C4-2B (cell line): ENCODE measurements around the gene PTCD3.

ENCODE experiments used
- ZFX ChIP-seq: fragments of 450-650 bp; IDR thresholded peaks from 2 replicates; pipeline ENCODE4 v1.6.1; 2017
- TF ChIP-seq, protein P1 (sequence below): fragments of 450-650 bp; conservative IDR thresholded peaks from 2 replicates; pipeline ENCODE4 v1.5.1; 2017; ENCODE audit warnings: mild to moderate bottlenecking

DNA sequence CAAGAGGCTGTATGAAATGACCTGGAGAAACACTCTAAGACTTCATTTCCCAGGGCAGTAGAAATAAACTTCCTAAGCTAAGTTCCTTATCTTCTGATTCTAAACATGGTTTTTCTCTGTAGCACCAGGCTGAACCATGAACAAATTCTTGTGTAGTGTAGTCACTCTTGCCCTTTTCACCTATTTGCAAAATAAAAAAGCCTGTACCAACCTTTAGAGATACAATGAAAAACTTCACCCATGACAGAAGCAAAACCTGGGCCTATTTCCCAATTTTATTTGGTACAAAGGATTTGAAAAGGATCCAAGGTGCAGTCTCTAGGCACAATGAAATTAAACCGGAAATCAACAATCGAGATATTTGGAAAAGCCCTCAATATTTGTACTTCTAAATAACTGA lies 44.0 kb upstream of the PTCD3 start:
- TF ChIP-seq ZFX, result no peak
- TF ChIP-seq, protein P1, sequence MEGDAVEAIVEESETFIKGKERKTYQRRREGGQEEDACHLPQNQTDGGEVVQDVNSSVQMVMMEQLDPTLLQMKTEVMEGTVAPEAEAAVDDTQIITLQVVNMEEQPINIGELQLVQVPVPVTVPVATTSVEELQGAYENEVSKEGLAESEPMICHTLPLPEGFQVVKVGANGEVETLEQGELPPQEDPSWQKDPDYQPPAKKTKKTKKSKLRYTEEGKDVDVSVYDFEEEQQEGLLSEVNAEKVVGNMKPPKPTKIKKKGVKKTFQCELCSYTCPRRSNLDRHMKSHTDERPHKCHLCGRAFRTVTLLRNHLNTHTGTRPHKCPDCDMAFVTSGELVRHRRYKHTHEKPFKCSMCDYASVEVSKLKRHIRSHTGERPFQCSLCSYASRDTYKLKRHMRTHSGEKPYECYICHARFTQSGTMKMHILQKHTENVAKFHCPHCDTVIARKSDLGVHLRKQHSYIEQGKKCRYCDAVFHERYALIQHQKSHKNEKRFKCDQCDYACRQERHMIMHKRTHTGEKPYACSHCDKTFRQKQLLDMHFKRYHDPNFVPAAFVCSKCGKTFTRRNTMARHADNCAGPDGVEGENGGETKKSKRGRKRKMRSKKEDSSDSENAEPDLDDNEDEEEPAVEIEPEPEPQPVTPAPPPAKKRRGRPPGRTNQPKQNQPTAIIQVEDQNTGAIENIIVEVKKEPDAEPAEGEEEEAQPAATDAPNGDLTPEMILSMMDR, result no peak
